Right lobe of liver (tissue), 6 donors: ENCODE data around the gene LRMDA. TPM values are rescaled to one million over a fixed set of nuclear protein-coding genes. Genes with fewer than 3 reads are reported as not detected.

Experiments used
- ATAC-seq, 4 donors: fragments of 200-7000 bp; cut with Tn5 transposase; one replicate each; pipeline ENCODE4 v1.9.1; 2020; ENCODE audit warnings: mild to moderate bottlenecking in 4 of 4, moderate library complexity in 4 of 4
- DNase-seq, 3 donors: peaks; one replicate each; pipeline ENCODE4 v3.0.0-alpha.2; 2020
- H3K27ac ChIP-seq, 3 donors: fragments of 200-600 bp; one replicate each; pipeline ENCODE4 v1.8.0; 2022
- H3K27me3 ChIP-seq, 2 donors: fragments of 200-600 bp; one replicate each; pipeline ENCODE4 v1.8.0; 2022
- H3K36me3 ChIP-seq, 4 donors: fragments of 200-600 bp; sonication (generic) in 1 of 4; one replicate each; pipeline versions ENCODE4 v1.5.1 to v1.8.0; 2017 to 2022; ENCODE audit warnings: control low read depth in 1 of 4
- H3K4me1 ChIP-seq, 4 donors: fragments of 200-600 bp; sonication (generic) in 1 of 4; one replicate each; pipeline versions ENCODE4 v1.5.1 to v1.8.0; 2017 to 2022; ENCODE audit warnings: control low read depth in 1 of 4
- H3K4me3 ChIP-seq, 3 donors: fragments of 200-600 bp; one replicate each; pipeline ENCODE4 v1.8.0; 2022
- H3K9me3 ChIP-seq, 4 donors: fragments of 200-600 bp; sonication (generic) in 1 of 4; one replicate each; pipeline versions ENCODE4 v1.5.1 to v1.8.0; 2017 to 2022; ENCODE audit warnings: control low read depth in 1 of 4
- POLR2A ChIP-seq: fragments of 450-650 bp; IDR thresholded peaks from one replicate; pipeline ENCODE4 v1.6.1; 2017; ENCODE audit warnings: antibody characterized with exemption, mild to moderate bottlenecking
- WGBS: methylation state at CpG from one replicate; pipeline ENCODE4 v1.1.6; 2018; ENCODE audit warnings: low coverage, low lambda C conversion rate; ENCODE audit not compliant: insufficient coverage; ENCODE audit errors: missing lambda C conversion rate; 5-methylcytosine and 5-hydroxymethylcytosine counted together
- intact Hi-C, 2 donors: fragments of 100-400 bp; cut with DNase I; formaldehyde crosslinking; loops; one replicate each; pipeline versions ENCODE4 v1.11.2 to v1.14.1; 2022
- total RNA-seq, 6 experiments: library from RNA; depleted of rRNA in 2 of 6; stranded (reverse); fragments of >200 nt in 2 of 6; fragmentation: NEBNext Ultra II Directional in 3 of 6; extraction: Animal tissue kit (Norgen Biotek cat#: 25700) in 3 of 6; gene quantifications; one replicate each; pipeline versions ENCODE4 v1.1.0 to v1.2.4, GENCODE V29; 2016 to 2023
- TF ChIP-seq, protein P1 (sequence below), 4 donors: fragments of 200-600 bp in 3 of 4; fragments of 450-650 bp in 1 of 4; IDR thresholded peaks; one replicate each; pipeline versions ENCODE4 v1.5.1 to v1.8.0; 2016 to 2022; ENCODE audit warnings: antibody characterized with exemption in 4 of 4, mild to moderate bottlenecking in 2 of 4
- donor health status: DM: no; HTN: yes; CAD: no.
- donor health status: DM: no; HTN: no; CAD: no.
- donor health status: DM: no; HTN: no; CAD: no.
- donor health status: DM: no; HTN: yes; CAD: no.
- donor health status: DM: no; HTN: yes; CAD: no.

The LRMDA gene
- total RNA-seq, 6 experiments from 2014 or later, result 9.9 to 19.9 (median 16.3) TPM

DNA sequence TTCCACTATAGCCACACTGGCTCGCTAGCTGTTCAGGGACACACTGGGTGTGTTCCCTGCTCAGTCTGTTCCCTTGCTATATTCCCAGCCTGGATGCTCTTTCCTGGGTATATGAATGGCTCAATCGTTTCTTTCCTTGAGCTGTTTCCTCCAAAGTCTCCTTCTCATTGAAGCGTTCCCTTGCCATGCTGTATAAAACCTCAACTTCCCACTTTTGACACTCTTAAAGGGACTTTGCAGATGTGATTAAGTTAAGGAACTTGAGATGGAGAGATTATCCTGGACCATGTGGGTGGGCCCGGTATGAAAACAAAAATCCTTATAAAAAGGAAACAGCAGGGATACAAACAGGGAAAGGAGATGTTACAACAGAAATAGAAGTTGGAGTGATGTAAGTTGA lies 973.1 kb downstream of the LRMDA start:
- ATAC-seq (peak in 1 of 4 donors; percentile 28), DNase-seq (no peak)
- TF ChIP-seq, protein P1, sequence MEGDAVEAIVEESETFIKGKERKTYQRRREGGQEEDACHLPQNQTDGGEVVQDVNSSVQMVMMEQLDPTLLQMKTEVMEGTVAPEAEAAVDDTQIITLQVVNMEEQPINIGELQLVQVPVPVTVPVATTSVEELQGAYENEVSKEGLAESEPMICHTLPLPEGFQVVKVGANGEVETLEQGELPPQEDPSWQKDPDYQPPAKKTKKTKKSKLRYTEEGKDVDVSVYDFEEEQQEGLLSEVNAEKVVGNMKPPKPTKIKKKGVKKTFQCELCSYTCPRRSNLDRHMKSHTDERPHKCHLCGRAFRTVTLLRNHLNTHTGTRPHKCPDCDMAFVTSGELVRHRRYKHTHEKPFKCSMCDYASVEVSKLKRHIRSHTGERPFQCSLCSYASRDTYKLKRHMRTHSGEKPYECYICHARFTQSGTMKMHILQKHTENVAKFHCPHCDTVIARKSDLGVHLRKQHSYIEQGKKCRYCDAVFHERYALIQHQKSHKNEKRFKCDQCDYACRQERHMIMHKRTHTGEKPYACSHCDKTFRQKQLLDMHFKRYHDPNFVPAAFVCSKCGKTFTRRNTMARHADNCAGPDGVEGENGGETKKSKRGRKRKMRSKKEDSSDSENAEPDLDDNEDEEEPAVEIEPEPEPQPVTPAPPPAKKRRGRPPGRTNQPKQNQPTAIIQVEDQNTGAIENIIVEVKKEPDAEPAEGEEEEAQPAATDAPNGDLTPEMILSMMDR (IDR thresholded peaks at IDR 0.05), result no peak
- no peak for TF ChIP-seq POLR2A
- H3K27me3 ChIP-seq, result no peaks in the 10 kb centered on the region
- H3K9me3 ChIP-seq, result no peaks in the 10 kb centered on the region
- intact Hi-C loops, result no loop called here
- WGBS, result 77% methylated on average over 4 of the region's 4 CpGs
- H3K4me3 ChIP-seq, result no peak overlapping the region
- H3K4me1 ChIP-seq, result no peaks in the 10 kb centered on the region
- H3K27ac ChIP-seq, result no peak overlapping the region
- no peaks in the 10 kb centered on the region for H3K36me3 ChIP-seq

DNA sequence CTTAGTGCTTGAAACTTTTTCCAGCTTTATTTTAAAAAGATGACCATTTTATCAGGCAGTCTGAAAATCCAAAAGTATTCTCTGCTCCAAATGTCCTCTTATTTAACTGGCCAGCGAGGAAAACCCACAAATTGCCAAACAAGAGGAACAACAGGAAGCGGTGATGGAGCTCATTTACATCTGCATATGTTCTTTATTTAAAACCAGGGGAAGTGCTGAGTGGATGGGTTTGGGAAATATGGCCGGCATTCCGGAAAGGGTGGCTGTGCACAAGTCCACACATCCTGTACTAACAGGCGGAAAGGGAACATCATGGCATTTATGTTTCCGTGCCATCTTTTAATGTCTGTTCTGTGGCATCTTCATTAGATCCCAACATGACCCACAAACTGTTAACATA lies 974.5 kb downstream of the LRMDA start:
- no peak overlapping the region for H3K4me3 ChIP-seq
- no peak for DNase-seq
- TF ChIP-seq, protein P1 (IDR thresholded peaks at IDR 0.05), result no peak
- TF ChIP-seq POLR2A, result no peak
- intact Hi-C loops, result no loop called here
- no peak for ATAC-seq
- H3K9me3 ChIP-seq, result no peaks in the 10 kb centered on the region
- no peak overlapping the region for H3K27ac ChIP-seq
- WGBS, result 76% methylated on average over 6 of the region's 6 CpGs
- H3K36me3 ChIP-seq, result no peaks in the 10 kb centered on the region
- no peaks in the 10 kb centered on the region for H3K27me3 ChIP-seq
- H3K4me1 ChIP-seq, result no peaks in the 10 kb centered on the region

DNA sequence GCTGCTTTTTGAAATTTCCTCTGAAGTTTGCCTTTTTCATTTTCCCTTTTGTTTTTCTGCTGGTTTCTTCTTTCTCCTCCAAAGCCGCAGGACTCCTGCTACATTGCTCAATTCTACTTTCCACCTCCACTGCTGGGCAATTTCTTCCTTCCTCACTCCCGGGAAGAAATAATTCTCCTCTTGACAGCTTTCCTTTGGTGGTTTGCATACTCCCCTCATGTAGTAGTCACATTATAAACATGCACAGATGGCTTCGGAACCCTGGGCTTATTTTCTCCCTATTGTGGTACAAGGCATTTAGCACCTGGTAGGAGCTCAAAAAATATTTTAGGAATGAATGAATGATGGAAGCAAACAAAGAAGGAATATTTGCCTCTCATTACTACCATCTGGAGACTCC lies 977.2 kb downstream of the LRMDA start:
- WGBS, result 82% methylated on average over 3 of the region's 3 CpGs
- H3K4me3 ChIP-seq, result no peak overlapping the region
- ATAC-seq (no peak), DNase-seq (no peak)
- no peaks in the 10 kb centered on the region for H3K4me1 ChIP-seq
- H3K9me3 ChIP-seq, result no peaks in the 10 kb centered on the region
- TF ChIP-seq POLR2A, result no peak
- TF ChIP-seq, protein P1 (IDR thresholded peaks at IDR 0.05), result no peak
- H3K27ac ChIP-seq, result no peak overlapping the region
- H3K27me3 ChIP-seq, result no peaks in the 10 kb centered on the region
- intact Hi-C loops, result no loop called here
- no peaks in the 10 kb centered on the region for H3K36me3 ChIP-seq

DNA sequence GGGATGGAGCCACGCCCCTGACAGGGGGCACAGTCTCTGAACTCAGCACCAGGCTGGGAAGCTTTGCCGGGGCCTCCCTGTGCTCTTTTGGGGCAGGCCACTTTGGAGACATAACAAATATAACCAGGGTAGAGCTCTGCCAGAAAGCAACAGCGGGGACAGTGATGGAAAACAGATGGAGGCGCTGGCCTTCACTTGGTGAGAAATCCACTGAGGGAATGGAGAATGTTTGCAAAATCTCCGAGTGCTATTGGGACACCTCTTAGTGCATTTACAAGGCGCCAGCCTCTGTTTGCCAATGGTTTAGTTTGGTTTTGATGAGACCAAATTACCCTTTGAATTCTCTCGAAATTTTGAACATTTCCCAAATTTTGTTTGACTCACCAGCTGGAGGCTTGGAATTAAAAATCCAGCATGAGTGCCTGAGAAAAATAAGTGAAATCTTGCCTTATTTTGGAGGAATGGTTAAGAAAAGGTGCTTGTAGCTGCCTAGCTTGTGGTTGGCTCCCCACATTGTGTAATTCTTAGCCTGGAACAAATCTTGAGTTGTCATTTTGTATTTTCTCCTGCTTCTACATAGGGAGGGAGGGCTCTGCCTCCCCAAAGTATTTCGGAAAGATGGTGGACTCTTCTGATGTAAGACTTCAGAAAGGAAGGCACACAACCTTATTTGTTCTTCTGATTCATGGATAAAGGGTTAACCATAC lies 980.5 kb downstream of the LRMDA start:
- Histone ChIP-seq H3K36me3 (no peaks in the 10 kb centered on the region), H3K4me3 (no peak overlapping the region), H3K9me3 (no peaks in the 10 kb centered on the region), H3K27ac (no peak overlapping the region), H3K4me1 (no peaks in the 10 kb centered on the region), H3K27me3 (no peaks in the 10 kb centered on the region)
- ATAC-seq (no peak), DNase-seq (no peak)
- WGBS, result 80% methylated on average over 6 of the region's 8 CpGs
- intact Hi-C loops, result no loop called here
- TF ChIP-seq, protein P1 (IDR thresholded peaks at IDR 0.05), result no peak
- TF ChIP-seq POLR2A, result no peak
